Kidney tubule cell (primary cell): ENCODE data around the gene METTL2A.
"Not testable (repeated sequence)": the region's sequence is repeated elsewhere in the genome, so short reads cannot be mapped to it uniquely, and the experiment has no call there.

Source experiments
- DNase-seq: peaks from one replicate; pipeline ENCODE4 v3.0.0-alpha.2; 2018; ENCODE audit warnings: low spot score

Gene METTL2A, protein sequence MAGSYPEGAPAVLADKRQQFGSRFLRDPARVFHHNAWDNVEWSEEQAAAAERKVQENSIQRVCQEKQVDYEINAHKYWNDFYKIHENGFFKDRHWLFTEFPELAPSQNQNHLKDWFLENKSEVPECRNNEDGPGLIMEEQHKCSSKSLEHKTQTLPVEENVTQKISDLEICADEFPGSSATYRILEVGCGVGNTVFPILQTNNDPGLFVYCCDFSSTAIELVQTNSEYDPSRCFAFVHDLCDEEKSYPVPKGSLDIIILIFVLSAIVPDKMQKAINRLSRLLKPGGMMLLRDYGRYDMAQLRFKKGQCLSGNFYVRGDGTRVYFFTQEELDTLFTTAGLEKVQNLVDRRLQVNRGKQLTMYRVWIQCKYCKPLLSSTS

DNA sequence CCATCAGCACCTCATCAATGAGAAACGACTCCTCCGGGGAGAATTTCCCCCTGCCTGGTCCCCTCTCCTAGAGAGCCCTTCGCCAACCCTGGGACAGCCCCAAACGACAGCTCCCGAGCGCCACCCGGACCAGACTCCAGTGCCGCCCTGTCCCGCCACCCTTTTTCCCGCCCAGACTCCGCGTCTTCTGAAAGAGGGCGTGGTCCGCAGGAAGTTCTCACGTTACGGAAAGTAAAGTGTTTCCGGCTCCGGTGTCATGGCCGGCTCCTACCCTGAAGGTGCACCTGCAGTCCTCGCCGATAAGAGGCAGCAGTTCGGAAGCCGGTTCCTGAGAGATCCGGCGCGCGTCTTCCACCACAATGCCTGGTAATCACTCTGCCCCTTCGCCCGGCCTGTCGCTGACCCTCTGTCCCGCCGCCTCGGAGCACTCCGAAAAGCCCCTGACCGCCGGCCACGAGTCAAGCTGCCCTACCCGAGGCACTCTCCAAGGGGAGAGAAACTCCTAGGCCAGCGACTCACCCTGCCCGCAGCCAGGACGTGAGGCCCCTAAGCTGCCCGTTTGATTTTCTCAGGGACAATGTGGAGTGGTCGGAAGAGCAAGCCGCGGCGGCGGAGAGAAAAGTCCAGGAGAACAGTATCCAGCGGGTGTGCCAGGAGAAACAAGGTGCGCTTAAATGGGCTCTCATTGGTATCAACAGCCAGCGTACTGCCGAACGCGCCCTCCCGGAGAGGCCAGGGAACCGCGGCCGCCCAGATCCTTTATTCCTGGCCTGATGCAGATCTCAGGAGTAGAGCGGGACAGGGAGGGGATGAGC is at the start of gene METTL2A:
Gene METTL2A (plus strand): TSS at position 251 of the 815 bp plus-strand sequence. CDS start 6 bp downstream, at position 257.
- peak; percentile 92 for DNase-seq

DNA sequence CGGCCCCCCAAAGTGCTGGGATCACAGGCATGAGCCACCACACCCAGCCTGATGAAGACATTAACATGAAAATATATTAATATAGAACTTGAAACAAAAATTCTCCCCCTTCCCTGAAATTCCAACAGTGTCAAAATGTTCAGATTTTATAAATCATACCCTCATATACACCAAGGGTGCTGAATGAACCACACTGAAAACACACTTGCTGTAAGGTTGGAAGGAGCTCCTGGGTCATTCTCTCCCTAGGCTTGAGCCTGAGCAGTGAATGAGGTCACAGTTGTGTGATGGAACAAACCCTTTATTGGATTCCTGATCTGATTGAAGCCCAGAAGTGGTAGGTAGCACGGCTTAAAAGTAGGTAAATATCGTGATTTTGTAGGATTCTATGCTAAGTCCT is 43.4 kb upstream of the METTL2A start, which contains the start of gene EFCAB3:
Gene EFCAB3 (plus strand): TSS at position 301 of the 400 bp plus-strand sequence. CDS start 2,427 bp downstream, outside the sequence.
- DNase-seq: no peak

DNA sequence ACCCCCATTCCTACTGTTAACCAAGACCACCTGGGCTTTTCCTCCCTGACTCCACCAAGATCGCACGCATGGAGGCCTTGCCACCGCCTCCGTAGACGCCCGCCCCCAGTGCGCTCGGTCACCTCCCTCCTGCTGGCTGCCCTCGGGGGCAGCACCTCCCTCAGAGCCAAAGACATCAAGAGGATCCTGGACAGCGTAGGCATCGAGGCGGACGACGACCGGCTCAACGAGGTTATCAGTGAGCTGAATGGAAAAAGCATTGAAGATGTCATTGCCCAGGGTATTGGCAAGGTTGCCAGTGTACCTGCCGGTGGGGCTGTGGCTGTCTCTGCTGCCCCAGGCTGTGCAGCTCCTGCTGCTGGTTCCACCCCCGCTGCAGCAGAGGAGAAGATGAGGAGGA is 42.1 kb upstream of the METTL2A start:
- DNase-seq: no peak

DNA sequence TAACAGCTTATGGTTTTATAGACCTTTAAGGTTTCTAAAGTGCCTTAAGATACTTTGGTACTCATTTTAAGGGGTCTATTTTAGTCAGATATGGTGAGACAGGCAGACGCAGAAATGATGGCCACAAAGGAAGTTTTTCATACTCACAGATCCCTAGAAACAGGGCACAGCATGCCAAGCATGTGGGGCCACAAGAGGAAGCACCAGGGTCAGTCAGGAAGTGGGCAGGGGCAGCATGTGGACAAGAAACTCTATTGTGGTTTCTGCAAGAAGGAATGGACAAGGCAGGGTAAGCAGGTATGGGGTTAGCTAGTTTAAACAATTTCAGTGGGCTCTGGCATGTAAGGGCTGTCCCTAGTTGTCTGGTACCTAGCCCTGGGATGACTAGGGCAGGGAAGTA is 34.8 kb upstream of the METTL2A start:
- DNase-seq: no peak

DNA sequence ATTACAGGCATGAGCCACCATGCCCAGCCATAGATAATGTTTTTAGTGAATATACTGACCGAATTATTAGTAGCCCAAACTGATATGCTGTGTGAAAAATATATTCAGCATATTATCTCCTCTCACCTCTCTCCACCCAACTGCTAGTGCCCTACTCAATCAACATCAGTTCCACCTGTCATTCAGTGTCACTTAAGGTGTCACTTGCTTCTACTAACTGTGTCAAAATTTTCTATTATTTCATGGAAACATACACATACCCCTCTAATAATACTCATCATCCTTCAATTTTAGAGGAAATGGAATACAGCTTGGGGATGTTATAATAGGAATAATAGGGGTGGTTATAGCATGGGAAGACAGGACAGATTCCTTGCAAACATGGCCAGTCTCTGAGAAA is 30.8 kb upstream of the METTL2A start:
- no peak for DNase-seq

DNA sequence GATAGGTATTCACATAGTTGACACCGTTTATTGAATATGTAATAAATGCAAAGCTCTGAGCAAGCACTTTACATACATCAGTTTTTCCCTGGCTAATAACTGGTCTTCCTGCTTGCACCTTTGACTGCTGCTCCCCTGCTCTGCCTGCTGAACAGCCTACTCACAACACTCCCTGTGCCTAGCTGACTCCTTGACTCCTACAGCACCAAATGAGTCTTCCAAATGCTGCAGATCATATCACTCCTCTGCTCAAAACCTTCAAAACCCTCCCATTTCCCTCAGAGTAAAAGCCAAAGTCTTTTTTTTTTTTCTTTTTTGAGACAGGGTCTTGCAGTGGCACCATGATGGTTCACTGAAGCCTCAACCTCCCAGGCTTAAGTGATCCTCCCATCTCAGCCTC is 24.8 kb upstream of the METTL2A start:
- no peak for DNase-seq

DNA sequence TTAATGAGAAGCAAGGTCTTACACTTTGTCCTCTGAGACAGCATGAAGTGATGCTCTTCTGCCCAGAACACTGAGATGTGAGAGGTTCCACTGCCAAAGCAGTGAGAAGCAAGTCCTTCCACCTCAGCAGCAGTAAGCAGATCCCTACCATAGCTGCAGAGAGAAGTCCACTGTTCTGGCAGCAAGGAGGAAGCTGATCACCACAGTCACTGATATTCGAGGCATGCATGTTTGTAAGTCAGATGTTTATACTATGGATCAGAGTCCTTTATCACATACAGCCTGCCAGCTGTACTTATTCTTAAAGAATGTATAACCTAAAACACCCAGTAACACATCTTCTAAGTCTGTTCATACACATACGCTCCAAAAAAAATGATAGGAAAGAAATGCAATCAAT is 18.2 kb upstream of the METTL2A start:
- no peak for DNase-seq

DNA sequence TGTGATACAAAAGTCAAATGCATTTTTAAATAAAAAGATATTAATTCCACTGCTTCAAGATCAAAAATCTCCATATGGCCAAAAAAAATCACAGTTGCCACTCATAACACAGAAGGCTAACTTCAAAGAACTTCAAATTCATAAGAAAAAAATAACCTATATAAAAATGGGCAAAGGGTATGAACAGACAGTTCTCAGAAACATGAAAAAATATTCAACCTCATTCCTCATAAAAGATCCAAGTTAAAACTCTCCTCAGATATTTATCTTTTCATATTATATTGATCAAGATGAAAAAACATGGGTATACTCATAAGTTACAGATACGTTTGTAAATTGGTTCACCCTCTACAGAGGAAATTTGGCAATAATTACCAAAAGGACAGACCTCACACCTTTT is 10.6 kb upstream of the METTL2A start:
- not testable (repeated sequence) for DNase-seq

DNA sequence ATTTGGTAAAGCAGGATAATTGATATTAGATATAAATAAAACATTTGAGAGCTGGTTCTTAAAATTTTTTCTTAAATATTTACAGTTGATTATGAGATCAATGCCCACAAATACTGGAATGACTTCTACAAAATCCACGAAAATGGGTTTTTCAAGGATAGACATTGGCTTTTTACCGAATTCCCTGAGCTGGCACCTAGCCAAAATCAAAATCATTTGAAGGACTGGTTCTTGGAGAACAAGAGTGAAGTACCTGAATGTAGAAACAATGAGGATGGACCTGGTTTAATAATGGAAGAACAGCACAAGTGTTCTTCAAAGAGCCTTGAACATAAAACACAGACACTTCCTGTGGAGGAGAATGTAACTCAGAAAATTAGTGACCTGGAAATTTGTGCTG is 2.5 kb downstream of the METTL2A start:
- DNase-seq: not testable (repeated sequence)

DNA sequence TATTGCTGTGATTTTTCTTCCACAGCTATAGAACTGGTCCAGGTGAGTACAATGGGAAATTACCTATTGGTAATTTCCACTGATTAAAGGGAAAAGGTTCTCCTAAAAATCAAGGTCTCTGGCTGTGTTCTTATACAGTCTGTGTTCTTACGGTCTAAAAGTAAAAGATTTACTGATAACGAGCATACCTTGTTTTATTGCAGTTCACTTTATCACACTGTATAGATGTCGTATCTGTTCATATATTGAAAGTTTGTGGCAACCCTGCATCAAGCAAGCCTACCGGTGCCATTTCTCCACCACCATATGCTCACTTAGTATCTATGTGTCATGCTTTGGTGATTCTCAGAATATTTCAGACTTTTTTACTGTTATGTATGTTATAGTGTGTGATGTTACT is 11.6 kb downstream of the METTL2A start:
- not testable (repeated sequence) for DNase-seq

DNA sequence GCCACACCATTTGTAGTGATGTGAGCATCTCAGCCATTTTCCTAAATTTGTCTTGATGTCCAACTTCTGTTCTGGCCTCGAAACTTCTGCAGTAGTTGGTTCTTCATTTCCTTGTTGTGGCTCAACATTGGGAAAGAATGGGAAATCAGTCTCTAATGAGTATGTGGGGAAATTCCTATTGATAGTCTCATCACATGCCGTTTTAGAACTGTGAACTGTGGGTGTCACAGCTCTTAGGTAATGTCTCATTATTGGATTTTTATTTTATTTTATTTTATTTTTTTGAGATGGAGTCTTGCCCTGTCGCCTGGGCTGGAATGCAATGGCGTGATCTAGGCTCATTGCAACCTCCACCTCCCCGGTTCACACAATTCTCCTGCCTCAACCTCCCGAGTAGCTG is 17.5 kb downstream of the METTL2A start:
- DNase-seq: not testable (repeated sequence)

DNA sequence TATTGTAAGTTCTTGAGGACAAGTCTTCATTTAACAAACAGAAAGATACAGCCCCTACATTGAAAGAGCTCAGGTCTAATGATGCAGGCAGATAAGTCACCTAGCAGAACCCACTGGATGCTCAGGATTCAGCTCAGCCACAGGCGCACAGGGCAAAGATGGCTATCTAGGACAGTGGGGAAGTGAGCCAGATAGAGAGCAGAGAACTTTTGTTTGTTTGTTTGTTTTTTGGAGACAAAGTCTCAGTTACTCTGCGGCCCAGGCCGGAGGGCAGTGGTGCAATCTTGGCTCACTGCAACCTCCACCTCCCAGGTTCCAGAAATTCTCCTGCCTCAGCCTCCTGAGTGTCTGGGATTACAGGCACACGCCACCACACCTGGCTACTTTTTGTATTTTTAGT is 20.4 kb downstream of the METTL2A start:
- no peak for DNase-seq

DNA sequence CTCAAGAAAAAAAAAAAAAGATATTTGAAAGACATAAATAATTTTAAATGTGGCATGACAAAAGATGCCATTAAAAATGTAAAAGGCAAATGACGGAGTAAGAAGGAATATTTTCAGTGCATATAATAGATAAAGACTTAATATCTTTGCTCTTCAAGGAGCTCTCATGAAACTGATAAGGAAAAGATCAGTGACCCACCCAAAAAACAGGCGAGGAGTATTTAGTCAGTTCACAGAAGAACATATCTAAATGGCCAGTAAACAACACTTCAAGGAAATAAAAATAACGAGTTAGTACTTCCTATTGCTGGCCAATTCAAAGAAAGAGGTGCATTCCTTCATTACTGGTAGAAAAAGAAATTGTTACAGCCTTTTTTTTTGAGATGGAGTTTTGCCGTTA is 22.1 kb downstream of the METTL2A start:
- DNase-seq: not testable (repeated sequence)

DNA sequence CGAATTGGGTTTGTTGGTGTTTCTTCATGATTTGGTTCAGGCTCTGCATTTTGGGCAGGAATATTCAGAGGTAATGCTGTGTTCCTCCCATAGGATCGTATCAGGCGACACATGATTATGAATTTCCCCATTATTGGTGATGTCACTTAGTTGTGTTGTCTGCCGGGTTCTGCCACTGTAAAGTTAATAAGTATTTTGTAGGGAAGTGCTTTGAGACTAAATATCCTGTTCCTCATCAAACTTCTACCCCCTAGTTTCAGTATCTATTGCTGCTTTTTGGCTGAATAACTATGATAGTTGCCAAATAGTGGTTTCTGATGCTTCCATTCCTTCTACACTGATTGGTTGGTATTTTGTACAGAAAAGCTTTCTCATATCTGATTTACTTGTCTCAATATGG is 28.5 kb downstream of the METTL2A start:
- DNase-seq: not testable (repeated sequence)

DNA sequence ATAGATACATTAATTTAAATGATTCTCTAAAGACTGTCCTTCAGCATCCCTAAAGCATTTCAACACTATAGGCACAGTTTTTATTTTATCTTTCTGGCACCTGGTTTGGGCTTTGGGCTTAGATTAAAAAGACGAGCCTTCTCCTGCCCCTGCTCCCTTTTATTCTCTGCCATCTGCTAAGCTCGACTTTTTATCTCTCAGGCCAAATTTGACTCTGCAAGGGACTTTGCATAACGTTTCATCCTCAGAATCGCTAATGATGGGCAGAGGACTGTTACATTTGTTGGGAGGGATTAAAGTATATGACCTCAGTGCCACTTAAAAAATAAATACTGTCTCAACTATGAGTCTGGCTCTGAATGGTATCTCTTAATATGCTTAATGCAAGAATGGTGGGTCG is 29.3 kb downstream of the METTL2A start:
- not testable (repeated sequence) for DNase-seq

DNA sequence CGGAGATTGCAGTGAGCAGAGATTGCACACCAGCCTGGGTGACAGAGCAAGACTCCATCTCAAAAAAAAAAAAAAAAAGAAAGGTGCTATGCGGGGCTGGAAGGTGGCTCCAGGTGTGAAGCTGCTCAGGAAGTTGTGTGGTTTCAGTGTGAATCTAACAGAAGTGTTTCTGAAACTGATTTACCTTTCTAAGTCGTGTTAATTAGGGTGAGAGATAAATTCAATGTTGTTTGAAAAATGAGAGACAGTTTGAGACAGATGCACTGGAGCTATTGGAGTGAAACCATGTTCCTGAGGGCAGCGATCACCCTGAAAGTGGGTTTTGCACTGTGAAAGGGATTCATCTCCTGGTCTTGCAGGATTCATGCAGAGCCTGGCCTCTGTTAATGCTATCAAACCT is 30.0 kb downstream of the METTL2A start:
- not testable (repeated sequence) for DNase-seq

DNA sequence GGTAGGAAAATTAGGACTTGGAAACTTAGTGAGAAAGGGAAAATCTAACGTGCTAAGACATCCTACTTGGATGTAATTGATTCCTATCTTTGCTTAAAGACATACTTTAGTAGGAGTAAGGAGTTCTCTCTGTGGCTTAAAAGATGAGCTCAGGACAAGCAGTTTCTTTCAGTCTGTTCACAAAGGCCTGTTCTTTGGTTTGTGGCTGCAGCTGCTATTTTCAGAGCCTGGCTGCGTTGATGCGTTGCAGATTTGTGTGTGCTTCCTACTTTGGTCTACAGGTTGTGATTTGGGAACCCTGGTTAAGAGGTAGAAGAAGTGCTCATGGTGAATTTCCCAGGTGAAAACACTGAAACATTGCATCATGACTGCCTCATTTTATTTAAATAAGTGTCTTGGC is 30.4 kb downstream of the METTL2A start:
- not testable (repeated sequence) for DNase-seq

DNA sequence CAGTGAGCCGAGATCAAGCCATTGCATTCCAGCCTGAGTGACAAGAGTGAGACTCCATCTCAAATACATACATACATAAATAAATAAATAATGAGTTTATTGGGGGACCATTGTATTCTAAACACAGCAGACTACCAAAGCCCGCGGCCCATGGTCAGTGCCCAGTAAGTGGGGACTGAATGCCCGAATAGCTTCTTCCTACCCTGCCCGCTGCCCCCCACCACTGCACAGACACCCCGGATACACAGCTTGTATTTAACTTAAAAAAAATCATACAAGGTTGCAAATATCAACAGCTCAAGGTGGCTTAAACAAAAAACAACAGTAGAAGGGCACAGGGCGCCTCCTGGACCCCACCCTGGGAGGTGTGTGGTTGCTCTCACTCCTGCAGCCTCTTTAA is 32.3 kb downstream of the METTL2A start:
- DNase-seq: no peak

DNA sequence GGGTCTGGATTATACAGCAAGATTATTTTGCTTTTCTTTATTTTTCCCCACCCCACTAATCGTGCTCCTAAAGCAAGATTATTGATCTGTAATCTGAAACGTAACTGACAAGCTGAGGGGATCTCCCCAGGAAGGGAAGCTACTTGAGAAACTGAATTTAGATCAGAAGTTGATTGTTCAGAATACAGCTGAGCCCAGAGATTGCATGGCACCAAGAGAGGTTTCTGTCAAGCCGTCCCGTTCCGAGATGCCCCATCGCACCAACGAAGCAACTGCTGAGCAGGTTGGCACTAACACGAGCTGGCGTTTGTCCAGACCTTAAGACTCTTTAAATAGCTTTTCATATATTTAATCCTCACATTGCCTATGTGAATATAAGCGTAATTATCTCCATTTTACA is 34.8 kb downstream of the METTL2A start:
- not testable (repeated sequence) for DNase-seq

DNA sequence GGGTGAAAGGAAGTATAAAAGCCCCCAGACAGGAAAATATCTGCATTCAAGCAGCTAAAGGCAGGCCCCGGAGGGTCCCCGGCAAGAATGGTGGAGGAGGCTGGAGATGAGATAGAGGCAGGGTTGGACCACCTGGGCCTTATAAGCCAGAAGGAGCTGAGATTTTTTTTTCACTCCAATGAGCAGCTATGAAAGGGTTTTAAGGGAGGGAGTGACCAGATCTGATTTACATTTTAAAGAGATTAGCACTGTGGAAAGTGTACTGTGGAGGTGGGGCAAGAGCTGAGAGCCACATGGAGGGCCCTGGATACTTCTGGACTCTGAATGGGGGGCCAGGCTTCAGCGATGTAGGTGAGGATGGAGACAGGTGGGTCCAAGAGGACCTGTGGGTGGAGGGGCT is 40.7 kb downstream of the METTL2A start:
- DNase-seq: not testable (repeated sequence)

DNA sequence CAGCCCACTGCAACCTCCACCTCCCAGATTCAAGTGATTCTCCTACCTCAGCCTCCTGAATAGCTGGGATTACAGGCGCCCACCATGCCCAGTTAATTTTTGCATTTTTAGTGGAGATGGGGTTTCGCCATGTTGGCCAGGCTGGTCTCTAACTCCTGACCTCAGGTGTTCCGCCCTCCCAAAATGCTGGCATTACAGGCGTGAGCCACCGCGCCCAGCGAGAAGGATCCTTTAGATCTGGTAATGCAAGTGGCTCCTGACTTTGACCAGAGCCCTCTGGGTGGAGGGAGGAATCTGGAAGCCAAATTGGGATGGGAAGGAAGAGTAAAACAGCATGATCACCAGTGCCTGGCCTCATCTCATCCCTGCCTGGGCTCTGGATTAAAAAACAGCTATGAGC is 41.6 kb downstream of the METTL2A start:
- not testable (repeated sequence) for DNase-seq

DNA sequence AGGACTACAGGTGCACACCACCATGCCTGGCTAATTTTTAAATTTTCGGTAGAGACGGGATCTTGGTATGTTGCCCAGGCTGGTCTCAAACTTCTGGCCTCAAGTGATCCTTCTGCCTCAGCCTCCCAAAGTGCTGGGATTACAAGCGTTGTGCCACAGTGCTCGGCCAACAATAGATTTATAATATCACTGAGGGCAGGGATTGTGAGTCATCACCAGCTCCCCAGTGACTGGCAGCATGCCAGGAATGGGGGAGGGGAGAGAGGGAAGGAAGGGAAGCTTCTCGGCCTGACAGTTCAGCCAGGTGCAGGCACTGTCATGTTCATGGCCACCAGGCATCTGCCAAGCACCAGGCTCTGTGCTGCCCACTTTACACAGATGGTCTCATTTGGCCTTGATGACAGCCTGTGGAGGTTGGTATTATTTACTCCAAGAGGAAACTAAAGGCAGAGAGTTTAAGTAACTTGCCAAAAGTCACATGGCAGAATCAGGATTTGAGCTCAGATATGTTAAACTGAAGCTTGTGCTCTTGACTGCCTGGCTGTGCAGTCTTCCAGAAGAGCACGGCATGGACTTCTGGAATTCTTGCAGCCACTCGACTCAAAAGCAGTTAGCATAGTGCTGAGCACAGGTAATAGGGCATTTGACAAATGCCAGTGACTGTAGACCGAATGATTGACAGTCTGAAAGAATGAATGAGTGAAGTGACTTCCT is 47.1 kb downstream of the METTL2A start:
- peak; percentile 91 for DNase-seq
